Measurements from ENCODE around the gene PITX3. TPM values are rescaled to one million over a fixed set of nuclear protein-coding genes. Genes with fewer than 3 reads are reported as not detected.
"Not testable (repeated sequence)": the region's sequence is repeated elsewhere in the genome, so short reads cannot be mapped to it uniquely, and the experiment has no call there.

The PITX3 gene
- total and polyA plus RNA-seq, 11 donors = 0.18 to 9.5 (median 1.3) TPM

DNA sequence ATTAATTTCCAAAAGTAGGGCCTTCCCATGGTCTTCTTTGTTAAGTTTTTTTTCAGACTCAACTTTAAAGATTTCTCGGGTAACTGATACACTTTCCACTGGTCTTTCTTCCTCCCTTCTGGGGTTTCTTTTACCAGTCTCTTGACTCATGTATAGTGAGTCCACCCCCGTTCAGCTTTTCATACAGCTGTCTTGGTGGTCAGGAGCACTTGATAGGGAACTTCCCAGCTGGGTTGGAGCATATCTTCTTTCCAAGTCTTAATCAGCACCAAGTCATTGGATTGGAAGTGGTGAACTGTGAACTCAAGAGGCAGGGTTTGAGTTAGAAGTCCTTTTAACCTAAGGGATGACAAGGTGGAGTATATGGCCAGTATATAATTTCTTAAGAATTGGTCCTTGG is 44.4 kb downstream of the PITX3 start:
- DNase-seq (no peak), ATAC-seq (no peak)
- Histone ChIP-seq H3K9me3 (peaks cover 0 to under 1% (median 0%) of the 10 kb centered on the region in 12 donors), H3K27me3 (no peaks in the 10 kb centered on the region), H3K36me3 (no peaks in the 10 kb centered on the region), H3K27ac (no peak overlapping the region), H3K4me3 (no peak overlapping the region), H3K4me1 (no peaks in the 10 kb centered on the region)
- TF ChIP-seq POLR2A (IDR thresholded peaks at IDR 0.05) (no peak), CTCF (IDR thresholded peaks at IDR 0.05) (no peak)
- intact Hi-C loops (cut with DNase I) = no loop called here
- WGBS, 4 donors = 66 to 86% (median 72%) methylated on average over 2 of the region's 2 CpGs

DNA sequence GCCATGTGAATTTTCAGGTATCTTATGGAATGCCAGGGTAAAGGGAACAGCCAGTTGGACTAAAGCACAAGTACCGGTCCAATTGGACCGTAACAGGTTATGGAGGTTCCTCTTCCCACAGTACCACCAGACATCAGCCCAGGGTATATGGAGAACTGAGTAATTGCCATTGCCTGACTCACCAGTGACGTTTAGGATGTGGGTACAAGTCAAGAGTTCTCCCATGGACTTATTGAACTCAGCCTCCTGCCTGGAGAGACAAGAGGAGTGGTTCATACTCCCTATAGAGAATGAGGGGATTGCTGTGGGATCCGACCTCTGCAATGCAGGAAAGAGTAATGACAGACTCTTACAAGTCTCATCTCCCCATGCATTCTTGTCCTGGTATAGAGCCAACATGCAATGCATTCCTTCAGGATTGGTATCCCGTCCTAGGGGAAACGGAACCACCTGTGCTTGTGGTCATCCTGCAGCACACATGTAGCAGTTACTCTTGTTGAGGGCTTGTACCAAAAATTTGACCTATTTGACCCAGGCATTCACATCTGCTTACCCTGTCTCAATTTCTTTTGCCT is 45.9 kb downstream of the PITX3 start:
- Histone ChIP-seq H3K9me3 (peaks cover 0 to 3% (median 0%) of the 10 kb centered on the region in 12 donors), H3K4me1 (no peaks in the 10 kb centered on the region), H3K27me3 (no peaks in the 10 kb centered on the region), H3K27ac (no peak overlapping the region), H3K36me3 (no peaks in the 10 kb centered on the region), H3K4me3 (no peak overlapping the region)
- no peak for ATAC-seq
- intact Hi-C loops (cut with DNase I) = no loop called here
- WGBS, 4 donors = 79 to 85% (median 81%) methylated on average over 6 of the region's 6 CpGs
- TF ChIP-seq CTCF (IDR thresholded peaks at IDR 0.05) = no peak
- no peak for DNase-seq

DNA sequence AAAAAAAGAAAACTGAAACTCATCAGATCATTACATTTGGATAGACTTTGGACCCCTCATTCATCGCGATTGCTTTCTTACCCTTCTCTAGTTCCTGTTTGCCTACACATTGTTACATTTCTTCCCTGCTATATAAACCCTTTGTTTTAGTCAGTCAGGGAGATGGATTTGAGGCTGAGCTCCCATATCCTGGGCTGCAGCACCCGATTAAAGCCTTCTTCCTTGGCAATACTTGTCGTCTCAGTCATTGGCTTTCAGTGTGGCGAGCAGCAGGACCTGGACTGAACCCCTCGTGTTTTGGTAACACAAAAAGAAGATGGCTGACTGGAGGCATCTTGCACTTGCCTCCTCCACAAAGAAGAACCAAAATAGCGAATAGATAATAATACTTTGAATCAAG is 49.4 kb downstream of the PITX3 start:
- no peak overlapping the region for H3K27ac ChIP-seq
- H3K9me3 ChIP-seq = peaks cover 0 to 3% (median 0%) of the 10 kb centered on the region in 12 donors
- no peaks in the 10 kb centered on the region for H3K27me3 ChIP-seq
- WGBS, 4 donors = 75 to 81% (median 76%) methylated on average over 7 of the region's 7 CpGs
- peaks cover 0 to 19% (median 0%) of the 10 kb centered on the region in 12 donors for H3K4me1 ChIP-seq
- DNase-seq = no peak
- no peak for TF ChIP-seq CTCF (IDR thresholded peaks at IDR 0.05)
- TF ChIP-seq POLR2A (IDR thresholded peaks at IDR 0.05) = no peak
- intact Hi-C loops (cut with DNase I) = no loop called here
- no peaks in the 10 kb centered on the region for H3K36me3 ChIP-seq
- no peak for ATAC-seq
- H3K4me3 ChIP-seq = no peak overlapping the region

DNA sequence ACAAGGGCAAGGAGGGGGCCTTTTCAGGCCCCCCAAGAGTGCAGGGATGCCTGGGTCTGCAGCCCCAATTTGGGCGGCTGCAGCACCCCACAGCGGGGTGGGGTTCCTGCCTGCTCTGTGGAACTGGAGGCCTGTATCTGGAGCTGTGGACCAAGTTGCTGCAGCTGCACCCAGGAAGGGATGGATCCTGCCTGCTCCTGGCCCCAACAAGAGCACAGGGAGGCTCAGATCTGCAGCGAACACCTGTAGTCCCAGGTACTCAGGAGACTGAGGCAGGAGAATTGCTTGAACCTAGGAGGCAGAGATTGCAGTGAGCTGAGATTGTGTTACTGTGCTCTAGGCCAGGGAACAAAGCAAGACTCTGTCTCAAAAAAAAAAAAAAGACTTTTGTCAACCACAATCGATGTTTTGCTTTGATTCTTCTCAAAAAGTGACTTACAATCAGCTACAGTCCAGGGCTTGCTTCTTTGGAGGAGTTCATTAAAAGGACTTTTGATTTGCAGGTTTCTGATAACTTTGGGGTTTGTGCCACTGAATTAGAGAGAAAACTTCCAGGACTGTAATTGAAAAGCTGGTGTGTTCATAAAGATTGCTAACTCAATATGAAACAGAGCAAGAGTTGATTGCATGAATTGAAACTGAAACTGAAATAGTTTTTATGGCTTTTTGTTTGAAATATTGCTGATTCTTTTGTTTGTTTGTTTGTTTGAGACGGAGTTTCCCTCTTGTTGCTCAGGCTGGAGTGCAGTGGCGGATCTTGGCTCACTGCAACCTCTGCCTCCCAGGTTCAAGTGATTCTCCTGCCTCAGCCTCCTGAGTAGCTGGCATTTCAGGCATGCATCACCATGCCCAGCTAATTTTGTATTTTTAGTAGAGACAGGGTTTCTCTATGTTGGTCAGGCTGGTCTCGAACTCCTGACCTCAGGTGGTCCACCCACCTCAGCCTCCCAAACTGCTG is 52.1 kb downstream of the PITX3 start:
- Histone ChIP-seq H3K4me3 (peak overlapping the region in 1 of 12 donors; percentile 13), H3K27ac (peak overlapping the region in 1 of 12 donors; percentile 71), H3K4me1 (peaks cover 0 to 19% (median 0%) of the 10 kb centered on the region in 12 donors)
- WGBS, 4 donors = 76 to 85% (median 81%) methylated on average over 5 to 7 of the region's 7 CpGs
- DNase-seq; H3K36me3 ChIP-seq; intact Hi-C loops (cut with DNase I); H3K9me3 ChIP-seq; H3K27me3 ChIP-seq; ATAC-seq: not testable (repeated sequence)
